GM12891 (cell line): ENCODE results near the gene IMPDH1.

ENCODE experiments used
- DNase-seq: peaks from one replicate; pipeline ENCODE4 v3.0.0; 2011; ENCODE audit warnings: low spot score; ENCODE audit not compliant: insufficient read length
- FAIRE-seq: peaks from 2 replicates; lab custom pipeline; 2011; peaks lifted over from hg19 to GRCh38; lab: Jason Lieb, UNC
- PAX5 ChIP-seq: IDR thresholded peaks from 2 replicates; pipeline ENCODE4 v1.6.1; 2011; ENCODE audit warnings: low read length, moderate library complexity, mild to moderate bottlenecking; ENCODE audit not compliant: insufficient read depth, severe bottlenecking
- POLR2A ChIP-seq: IDR thresholded peaks from 2 replicates; pipeline ENCODE4 v1.6.1; 2011; ENCODE audit warnings: low read depth, low read length, control low read depth
- POLR2AphosphoS5 ChIP-seq: IDR thresholded peaks from 2 replicates; pipeline ENCODE4 v1.6.1; 2011; ENCODE audit warnings: low read depth, low read length, control low read depth
- POU2F2 ChIP-seq: IDR thresholded peaks from 2 replicates; pipeline ENCODE4 v1.6.1; 2011; ENCODE audit warnings: low read depth, mild to moderate bottlenecking, control low read depth, low read length, moderate library complexity
- SPI1 ChIP-seq: IDR thresholded peaks from 2 replicates; pipeline ENCODE4 v1.6.1; 2011; ENCODE audit warnings: low read depth, low read length, control low read depth
- TAF1 ChIP-seq: IDR thresholded peaks from 2 replicates; pipeline ENCODE4 v1.6.1; 2011; ENCODE audit warnings: low read depth, low read length, control low read depth

IMPDH1 gene

GRCh38 chr7:128363261-128363721 is 46.5 kb downstream of the IMPDH1 start:
- FAIRE-seq: no peak
- DNase-seq: no peak
- TF ChIP-seq POLR2A: no peak
- TF ChIP-seq PAX5: no peak
- TF ChIP-seq POLR2AphosphoS5: no peak
- no peak for TF ChIP-seq TAF1
- TF ChIP-seq POU2F2: no peak
- no peak for TF ChIP-seq SPI1

- DNase-seq: no peak
- FAIRE-seq: no peak
- TF ChIP-seq POLR2AphosphoS5: no peak
- TF ChIP-seq SPI1: no peak
- no peak for TF ChIP-seq POLR2A
- no peak for TF ChIP-seq PAX5
- TF ChIP-seq POU2F2: no peak
- no peak for TF ChIP-seq TAF1
Observed at GRCh38 chr7:128362670-128363069, 47.1 kb downstream of the IMPDH1 start.

- FAIRE-seq (peak; percentile 81), DNase-seq (peak; percentile 62)
- TF ChIP-seq SPI1 (no peak), PAX5 (no peak), POLR2AphosphoS5 (no peak), TAF1 (no peak), POU2F2 (no peak), POLR2A (no peak)
Observed at GRCh38 chr7:128361411-128362379, 48.1 kb downstream of the IMPDH1 start, which contains the start of gene PRRT4. PRRT4 (minus strand) TSS chr7:128361690.

- no peak for TF ChIP-seq TAF1
- no peak for TF ChIP-seq POU2F2
- TF ChIP-seq SPI1: no peak
- no peak for TF ChIP-seq PAX5
- TF ChIP-seq POLR2A: no peak
- FAIRE-seq: no peak
- no peak for DNase-seq
Observed at GRCh38 chr7:128360359-128360678, 49.5 kb downstream of the IMPDH1 start.

DNA sequence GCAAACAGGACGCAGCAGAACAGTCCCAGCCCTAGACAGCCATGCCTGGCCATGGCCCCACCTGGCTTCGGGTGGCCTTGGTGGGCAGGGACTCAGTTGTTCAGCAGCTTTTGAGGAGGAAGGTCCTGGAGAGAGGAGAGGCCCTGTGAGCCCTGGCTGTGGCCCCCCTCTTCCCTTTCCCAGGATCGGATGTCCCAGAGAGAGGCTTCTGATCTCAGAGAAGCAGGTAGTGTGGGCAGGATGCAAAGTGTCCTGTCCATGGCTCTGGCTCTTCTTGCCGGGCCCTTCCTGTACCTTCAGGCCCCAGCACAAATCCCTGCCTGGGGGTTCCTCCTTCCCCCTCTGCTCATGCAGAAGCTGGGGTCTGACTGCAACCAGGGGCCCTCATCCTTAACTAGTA is 49.8 kb downstream of the IMPDH1 start:
- no peak for FAIRE-seq
- TF ChIP-seq POU2F2 (no peak), POLR2AphosphoS5 (no peak), POLR2A (no peak), SPI1 (no peak), PAX5 (no peak), TAF1 (no peak)
- no peak for DNase-seq

DNA sequence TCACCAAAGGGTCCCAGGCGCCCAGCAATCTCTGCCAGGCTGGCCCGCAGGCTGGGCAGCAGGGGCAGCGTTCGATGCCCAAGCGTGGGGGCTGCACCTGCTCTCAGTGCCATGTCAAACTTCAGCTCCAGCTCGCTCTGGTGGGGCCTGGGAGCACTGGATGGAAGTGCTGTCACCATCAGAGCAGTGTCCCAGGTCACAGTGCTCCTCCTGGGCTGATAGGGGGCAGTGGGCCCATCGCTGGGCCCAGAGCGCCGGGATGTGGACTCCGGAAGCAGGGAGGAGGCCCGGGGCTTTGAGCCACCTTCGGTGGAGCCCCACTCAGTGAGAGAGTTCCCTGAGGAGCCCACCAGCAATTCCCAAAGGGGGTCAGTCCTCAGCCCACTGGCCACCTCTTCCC is 50.4 kb downstream of the IMPDH1 start:
- DNase-seq (no peak), FAIRE-seq (no peak)
- TF ChIP-seq TAF1: no peak
- no peak for TF ChIP-seq POLR2A
- no peak for TF ChIP-seq POU2F2

- FAIRE-seq (no peak), DNase-seq (no peak)
- TF ChIP-seq POU2F2 (no peak), POLR2A (no peak), SPI1 (no peak), TAF1 (no peak), PAX5 (no peak), POLR2AphosphoS5 (no peak)
Observed at GRCh38 chr7:128358233-128358632, 51.5 kb downstream of the IMPDH1 start.

- TF ChIP-seq POLR2A (no peak), POU2F2 (no peak), PAX5 (no peak), POLR2AphosphoS5 (no peak), TAF1 (no peak), SPI1 (no peak)
- FAIRE-seq (no peak), DNase-seq (no peak)
Observed at GRCh38 chr7:128357217-128357613, 52.6 kb downstream of the IMPDH1 start.

DNA sequence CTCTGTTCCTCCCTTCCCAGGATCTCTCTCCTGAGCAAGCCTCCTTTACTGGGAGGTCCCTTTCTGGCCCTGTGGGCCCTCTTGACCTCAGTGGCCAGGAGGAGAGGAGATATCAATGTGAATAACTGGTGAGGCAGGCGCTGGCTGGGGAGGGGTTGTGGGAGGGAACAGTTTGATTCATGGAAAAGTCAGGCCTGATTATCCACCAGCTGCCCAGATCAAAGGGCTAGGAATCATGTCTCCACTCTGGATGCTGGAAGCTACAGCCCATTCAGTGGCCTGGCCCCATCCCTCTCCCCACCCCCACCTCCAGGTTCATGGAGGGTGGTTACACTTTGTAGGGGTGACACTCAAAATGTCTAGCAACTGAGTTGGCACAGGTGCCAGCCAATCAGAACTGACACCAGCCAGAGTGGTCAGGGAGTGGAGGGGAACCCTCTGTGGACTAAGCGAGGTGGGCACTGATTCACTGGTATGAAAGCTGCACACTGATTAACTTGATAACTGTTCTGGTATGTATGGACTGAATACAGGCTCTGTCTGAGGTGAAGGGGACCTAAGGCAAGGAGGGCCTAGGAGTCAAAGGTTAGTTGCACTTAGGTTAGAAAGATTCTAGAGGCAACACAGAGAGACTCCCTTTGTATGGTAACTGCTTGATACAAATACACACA is 53.1 kb downstream of the IMPDH1 start:
- FAIRE-seq (no peak), DNase-seq (no peak)
- TF ChIP-seq SPI1: no peak
